Tibial artery (tissue), 4 donors: ENCODE data around the gene ZNF385B.

Experiments used
- DNase-seq, 2 donors: peaks; one replicate each; pipeline ENCODE4 v3.0.0-alpha.2; 2019
- H3K27ac ChIP-seq, 2 donors: fragments of 200-600 bp; sonication (generic) in 1 of 2; 1 replicate in 1 of 2; 2 replicates in 1 of 2; pipeline ENCODE4 v1.5.1; 2018 to 2019; ENCODE audit warnings: mild to moderate bottlenecking in 1 of 2
- H3K27me3 ChIP-seq, 2 donors: fragments of 200-600 bp; sonication (generic) in 1 of 2; one replicate each; pipeline versions ENCODE4 v1.5.1 to v1.6.0; 2016 to 2019
- H3K36me3 ChIP-seq, 3 donors: fragments of 200-600 bp; sonication (generic) in 2 of 3; one replicate each; pipeline ENCODE4 v1.5.1; 2016 to 2019; ENCODE audit warnings: mild to moderate bottlenecking in 2 of 3
- H3K4me1 ChIP-seq, 4 donors: fragments of 200-600 bp; sonication (generic) in 2 of 4; 1 replicate in 3 of 4; 2 replicates in 1 of 4; pipeline ENCODE4 v1.5.1; 2016 to 2019
- H3K4me3 ChIP-seq, 2 donors: fragments of 200-600 bp; sonication (generic) in 1 of 2; 1 replicate in 1 of 2; 2 replicates in 1 of 2; pipeline ENCODE4 v1.5.1; 2018 to 2019; ENCODE audit warnings: mild to moderate bottlenecking in 2 of 2
- H3K9me3 ChIP-seq, 3 donors: fragments of 200-600 bp; sonication (generic) in 1 of 3; one replicate each; pipeline ENCODE4 v1.5.1; 2016 to 2019
- intact Hi-C: fragments of 100-400 bp; cut with DNase I; formaldehyde crosslinking; loops from one replicate; pipeline ENCODE4 v1.15.0; 2023; ENCODE audit warnings: low total_unique reads
- TF ChIP-seq, protein P1 (sequence below), 2 experiments: fragments of 200-600 bp in 1 of 2; fragments of 450-650 bp in 1 of 2; IDR thresholded peaks; one replicate each; pipeline ENCODE4 v1.5.1; 2017 to 2019; ENCODE audit warnings: antibody characterized with exemption in 2 of 2, mild to moderate bottlenecking in 1 of 2, moderate library complexity in 1 of 2

Gene ZNF385B

DNA sequence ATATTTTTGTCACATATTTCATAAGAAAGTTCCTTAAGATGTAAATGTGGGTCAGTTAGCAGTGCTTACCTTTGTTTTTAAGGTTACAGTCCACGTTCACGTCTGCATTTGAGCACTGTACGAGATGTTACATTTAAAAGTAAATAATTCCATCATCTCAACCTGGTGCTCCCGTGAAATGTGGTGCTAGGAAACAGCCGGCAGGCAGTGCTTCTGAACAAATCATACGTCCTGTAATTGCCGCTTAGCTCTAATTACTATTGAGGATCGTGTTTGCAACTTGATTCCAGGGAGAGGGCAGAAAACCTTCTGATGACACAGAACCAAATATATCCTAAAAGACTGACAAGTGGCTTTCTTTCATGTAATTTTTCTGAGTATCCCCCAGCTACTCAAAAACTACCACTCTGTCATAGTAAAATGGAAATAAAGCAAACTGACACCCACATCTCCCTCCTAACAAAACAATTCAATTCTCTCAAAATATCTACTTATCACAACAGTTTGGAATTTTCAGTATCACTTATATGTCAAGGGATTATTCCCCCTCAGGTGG is 299.0 kb downstream of the ZNF385B start:
- Histone ChIP-seq H3K27me3 (no peaks in the 10 kb centered on the region), H3K4me3 (no peak overlapping the region), H3K36me3 (no peaks in the 10 kb centered on the region), H3K4me1 (no peaks in the 10 kb centered on the region), H3K9me3 (no peaks in the 10 kb centered on the region), H3K27ac (no peak overlapping the region)
- no peak for DNase-seq
- TF ChIP-seq, protein P1, sequence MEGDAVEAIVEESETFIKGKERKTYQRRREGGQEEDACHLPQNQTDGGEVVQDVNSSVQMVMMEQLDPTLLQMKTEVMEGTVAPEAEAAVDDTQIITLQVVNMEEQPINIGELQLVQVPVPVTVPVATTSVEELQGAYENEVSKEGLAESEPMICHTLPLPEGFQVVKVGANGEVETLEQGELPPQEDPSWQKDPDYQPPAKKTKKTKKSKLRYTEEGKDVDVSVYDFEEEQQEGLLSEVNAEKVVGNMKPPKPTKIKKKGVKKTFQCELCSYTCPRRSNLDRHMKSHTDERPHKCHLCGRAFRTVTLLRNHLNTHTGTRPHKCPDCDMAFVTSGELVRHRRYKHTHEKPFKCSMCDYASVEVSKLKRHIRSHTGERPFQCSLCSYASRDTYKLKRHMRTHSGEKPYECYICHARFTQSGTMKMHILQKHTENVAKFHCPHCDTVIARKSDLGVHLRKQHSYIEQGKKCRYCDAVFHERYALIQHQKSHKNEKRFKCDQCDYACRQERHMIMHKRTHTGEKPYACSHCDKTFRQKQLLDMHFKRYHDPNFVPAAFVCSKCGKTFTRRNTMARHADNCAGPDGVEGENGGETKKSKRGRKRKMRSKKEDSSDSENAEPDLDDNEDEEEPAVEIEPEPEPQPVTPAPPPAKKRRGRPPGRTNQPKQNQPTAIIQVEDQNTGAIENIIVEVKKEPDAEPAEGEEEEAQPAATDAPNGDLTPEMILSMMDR (IDR thresholded peaks at IDR 0.05), result no peak
- intact Hi-C loops, result no loop called here

DNA sequence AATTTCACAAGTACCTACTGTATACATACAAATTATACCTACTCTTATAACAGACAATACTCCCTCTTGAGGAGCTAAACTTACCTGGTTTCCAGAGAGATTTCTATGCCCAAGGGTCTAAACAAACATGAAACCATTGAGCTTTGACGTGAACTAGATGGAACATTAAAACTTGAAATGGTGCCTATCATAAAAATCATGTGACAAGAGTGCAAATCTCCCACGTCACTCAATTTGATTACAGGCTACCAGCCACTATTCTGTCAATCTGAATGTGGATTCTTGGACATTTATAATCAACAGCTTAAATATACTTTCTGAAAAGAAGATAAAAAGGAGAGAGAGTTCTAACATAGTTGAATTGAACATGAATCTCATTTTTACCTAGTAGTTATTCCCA is 299.7 kb downstream of the ZNF385B start:
- H3K4me1 ChIP-seq, result no peaks in the 10 kb centered on the region
- TF ChIP-seq, protein P1 (IDR thresholded peaks at IDR 0.05), result no peak
- no peaks in the 10 kb centered on the region for H3K36me3 ChIP-seq
- no peak overlapping the region for H3K27ac ChIP-seq
- intact Hi-C loops, result no loop called here
- DNase-seq, result no peak
- H3K9me3 ChIP-seq, result no peaks in the 10 kb centered on the region
- H3K27me3 ChIP-seq, result no peaks in the 10 kb centered on the region
- H3K4me3 ChIP-seq, result no peak overlapping the region

DNA sequence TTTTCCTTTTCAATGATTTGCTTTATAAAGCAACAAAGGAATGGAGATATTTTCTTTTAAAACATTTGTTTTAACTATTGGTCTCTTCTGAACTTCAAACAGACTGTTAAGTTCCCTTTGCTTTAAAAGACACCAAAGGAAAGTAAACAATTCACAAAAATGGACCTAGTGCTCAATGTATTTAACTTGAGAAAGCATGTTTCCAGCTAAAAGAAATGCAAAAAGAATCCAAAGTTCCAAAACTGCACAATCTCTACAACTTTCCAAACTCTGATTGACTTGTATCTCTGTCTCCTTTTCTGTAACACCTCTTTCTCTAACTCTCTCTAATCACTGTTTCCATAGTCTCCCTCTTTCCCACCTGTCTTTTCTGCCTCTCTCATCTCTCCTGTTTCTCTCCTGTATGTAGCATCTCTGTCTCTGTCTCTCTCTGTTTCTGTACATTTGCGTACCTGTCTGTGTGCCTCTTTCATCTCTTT is 301.1 kb downstream of the ZNF385B start:
- H3K36me3 ChIP-seq, result no peaks in the 10 kb centered on the region
- intact Hi-C loops, result no loop called here
- H3K4me1 ChIP-seq, result no peaks in the 10 kb centered on the region
- DNase-seq, result no peak
- no peak overlapping the region for H3K4me3 ChIP-seq
- TF ChIP-seq, protein P1 (IDR thresholded peaks at IDR 0.05), result no peak
- H3K9me3 ChIP-seq, result no peaks in the 10 kb centered on the region
- no peak overlapping the region for H3K27ac ChIP-seq
- no peaks in the 10 kb centered on the region for H3K27me3 ChIP-seq

DNA sequence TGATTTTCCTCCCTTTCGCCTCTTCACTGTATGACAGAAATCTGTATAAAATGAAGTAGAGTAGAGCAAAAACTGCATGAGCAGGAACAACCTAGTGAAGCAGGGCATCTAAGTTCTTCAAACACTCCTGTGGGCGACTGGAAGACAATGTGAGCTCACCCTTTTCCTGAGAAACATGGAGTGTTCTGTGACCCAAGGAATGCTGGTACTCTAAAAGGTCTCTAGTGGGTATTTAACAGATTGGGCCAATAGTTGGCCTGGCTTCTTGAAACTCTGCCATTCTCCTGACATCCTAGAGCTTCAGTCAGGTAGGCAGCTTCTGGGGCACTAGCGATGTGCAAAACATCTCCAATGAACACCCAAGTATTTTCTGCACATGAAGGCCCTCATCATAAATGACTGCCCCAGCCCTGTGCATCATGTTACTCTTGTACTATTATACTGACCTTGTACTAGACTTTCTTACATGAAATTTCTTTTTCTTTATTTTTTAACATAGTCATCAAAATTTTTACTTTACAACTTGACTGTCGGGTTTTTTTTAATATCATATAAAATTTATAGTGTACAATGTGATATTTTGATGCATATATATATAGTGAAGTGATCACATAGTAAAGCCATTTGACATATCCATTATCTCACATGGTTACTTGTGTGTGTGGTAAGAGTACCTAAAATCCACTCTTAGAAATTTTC is 302.2 kb downstream of the ZNF385B start:
- intact Hi-C loops, result no loop called here
- TF ChIP-seq, protein P1 (IDR thresholded peaks at IDR 0.05), result no peak
- Histone ChIP-seq H3K4me1 (no peaks in the 10 kb centered on the region), H3K27ac (no peak overlapping the region), H3K36me3 (no peaks in the 10 kb centered on the region), H3K9me3 (no peaks in the 10 kb centered on the region), H3K4me3 (no peak overlapping the region), H3K27me3 (no peaks in the 10 kb centered on the region)
- no peak for DNase-seq

DNA sequence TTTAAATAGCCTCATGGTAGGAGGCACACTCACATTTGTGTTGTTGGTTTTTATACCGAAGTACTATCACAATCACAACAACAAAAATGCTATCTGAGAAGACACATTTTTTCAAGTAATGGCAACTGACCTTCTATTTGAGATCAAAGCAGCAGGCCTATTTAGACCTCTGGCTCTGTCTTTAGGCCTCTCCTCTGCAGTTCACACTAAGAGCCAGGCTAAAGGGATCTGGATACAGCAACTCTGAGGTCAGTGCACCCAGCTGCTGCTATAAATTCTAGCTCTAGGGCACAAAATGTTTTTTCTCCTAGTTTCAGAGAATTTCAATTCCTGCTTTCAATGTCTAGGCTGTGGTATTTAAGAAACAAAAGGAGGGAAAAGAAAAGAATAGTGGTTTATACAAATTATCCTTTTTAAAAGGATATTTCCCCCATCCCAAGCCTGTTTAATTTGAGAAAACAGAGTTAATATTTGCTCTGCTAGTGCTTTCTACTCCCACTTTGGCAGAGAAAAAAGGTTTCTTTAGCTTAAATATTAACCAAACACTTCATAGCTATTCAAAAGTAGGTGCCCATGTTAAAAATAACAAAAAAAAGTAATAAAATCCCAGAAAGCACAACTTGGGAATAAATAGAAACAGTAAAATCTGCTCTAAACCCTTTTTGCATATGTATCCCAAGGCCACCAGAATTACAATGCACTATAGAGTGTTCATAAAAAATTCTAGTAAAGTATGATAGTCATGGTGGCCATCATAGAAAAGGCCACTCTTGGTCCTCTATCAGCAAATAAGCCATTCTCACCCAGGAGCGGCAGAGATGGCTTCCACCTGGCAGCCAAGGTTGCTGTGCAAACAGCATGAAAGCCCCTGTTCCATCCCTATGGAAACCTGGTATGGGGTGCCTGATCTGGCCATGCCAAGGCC is 303.1 kb downstream of the ZNF385B start:
- Histone ChIP-seq H3K27ac (no peak overlapping the region), H3K4me3 (no peak overlapping the region), H3K36me3 (no peaks in the 10 kb centered on the region), H3K27me3 (no peaks in the 10 kb centered on the region), H3K9me3 (no peaks in the 10 kb centered on the region), H3K4me1 (no peaks in the 10 kb centered on the region)
- TF ChIP-seq, protein P1 (IDR thresholded peaks at IDR 0.05), result no peak
- intact Hi-C loops, result no loop called here
- DNase-seq, result no peak
